Neural crest cell (in vitro differentiated cells): ENCODE data around the gene CDK3. TPM values are rescaled to one million over a fixed set of nuclear protein-coding genes. Genes with fewer than 3 reads are reported as not detected.

Experiments
- DNase-seq: peaks from one replicate; pipeline ENCODE4 v3.0.0; 2021; ENCODE audit warnings: low read depth, mixed read lengths, low spot score
- H3K27ac Mint-ChIP-seq: one replicate; pipeline ENCODE4 v1.8.0; 2021; ENCODE audit warnings: mild to moderate bottlenecking, mixed read lengths; ENCODE audit not compliant: unreplicated experiment
- H3K27me3 Mint-ChIP-seq: 2 replicates; pipeline ENCODE4 v1.8.0; 2021; ENCODE audit warnings: low read depth, mild to moderate bottlenecking, mixed read lengths
- H3K36me3 Mint-ChIP-seq: 2 replicates; pipeline ENCODE4 v1.8.0; 2021; ENCODE audit warnings: low read depth, mild to moderate bottlenecking, mixed read lengths
- H3K4me1 Mint-ChIP-seq: 2 replicates; pipeline ENCODE4 v1.8.0; 2021; ENCODE audit warnings: mixed read lengths
- H3K4me3 Mint-ChIP-seq: one replicate; pipeline ENCODE4 v1.8.0; 2021; ENCODE audit warnings: mild to moderate bottlenecking, mixed read lengths
- H3K9me3 Mint-ChIP-seq: 2 replicates; pipeline ENCODE4 v1.8.0; 2021; ENCODE audit warnings: mixed read lengths
- total RNA-seq: library from RNA; stranded (reverse); gene quantifications from 2 replicates; pipeline ENCODE4 v1.2.1, GENCODE V29; 2021
- TF ChIP-seq, protein P1 (sequence below): fragments of 200-600 bp; sonication (generic); conservative IDR thresholded peaks from 2 replicates; pipeline ENCODE4 v1.5.0; 2021; ENCODE audit warnings: antibody characterized with exemption, mild to moderate bottlenecking

CDK3 gene
- total RNA-seq, 1 donor from 2014 or later, result 7.9 TPM

DNA sequence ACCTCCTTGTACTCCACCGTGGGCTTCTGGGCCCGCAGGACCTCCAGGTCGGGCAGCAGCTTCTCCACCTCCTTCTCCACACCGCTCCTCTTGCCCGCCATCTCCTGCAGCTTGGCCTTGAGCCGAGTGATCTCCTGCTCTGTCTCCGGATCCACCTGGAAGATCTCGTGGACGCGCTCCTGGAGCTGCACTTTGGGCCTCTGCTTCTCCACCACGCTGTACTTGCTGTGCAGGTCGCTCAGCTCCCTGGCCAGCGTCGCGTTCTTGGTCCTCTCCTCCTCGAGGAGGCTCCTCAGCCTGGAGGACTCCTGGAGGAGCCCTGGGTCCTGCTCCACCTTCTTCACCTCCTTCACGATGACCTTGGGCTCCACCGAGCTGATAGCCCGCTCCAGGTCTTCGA lies 8.8 kb downstream of the CDK3 start:
- TF ChIP-seq, protein P1, sequence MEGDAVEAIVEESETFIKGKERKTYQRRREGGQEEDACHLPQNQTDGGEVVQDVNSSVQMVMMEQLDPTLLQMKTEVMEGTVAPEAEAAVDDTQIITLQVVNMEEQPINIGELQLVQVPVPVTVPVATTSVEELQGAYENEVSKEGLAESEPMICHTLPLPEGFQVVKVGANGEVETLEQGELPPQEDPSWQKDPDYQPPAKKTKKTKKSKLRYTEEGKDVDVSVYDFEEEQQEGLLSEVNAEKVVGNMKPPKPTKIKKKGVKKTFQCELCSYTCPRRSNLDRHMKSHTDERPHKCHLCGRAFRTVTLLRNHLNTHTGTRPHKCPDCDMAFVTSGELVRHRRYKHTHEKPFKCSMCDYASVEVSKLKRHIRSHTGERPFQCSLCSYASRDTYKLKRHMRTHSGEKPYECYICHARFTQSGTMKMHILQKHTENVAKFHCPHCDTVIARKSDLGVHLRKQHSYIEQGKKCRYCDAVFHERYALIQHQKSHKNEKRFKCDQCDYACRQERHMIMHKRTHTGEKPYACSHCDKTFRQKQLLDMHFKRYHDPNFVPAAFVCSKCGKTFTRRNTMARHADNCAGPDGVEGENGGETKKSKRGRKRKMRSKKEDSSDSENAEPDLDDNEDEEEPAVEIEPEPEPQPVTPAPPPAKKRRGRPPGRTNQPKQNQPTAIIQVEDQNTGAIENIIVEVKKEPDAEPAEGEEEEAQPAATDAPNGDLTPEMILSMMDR, result no peak
- no peak overlapping the region for H3K27ac Mint-ChIP-seq

DNA sequence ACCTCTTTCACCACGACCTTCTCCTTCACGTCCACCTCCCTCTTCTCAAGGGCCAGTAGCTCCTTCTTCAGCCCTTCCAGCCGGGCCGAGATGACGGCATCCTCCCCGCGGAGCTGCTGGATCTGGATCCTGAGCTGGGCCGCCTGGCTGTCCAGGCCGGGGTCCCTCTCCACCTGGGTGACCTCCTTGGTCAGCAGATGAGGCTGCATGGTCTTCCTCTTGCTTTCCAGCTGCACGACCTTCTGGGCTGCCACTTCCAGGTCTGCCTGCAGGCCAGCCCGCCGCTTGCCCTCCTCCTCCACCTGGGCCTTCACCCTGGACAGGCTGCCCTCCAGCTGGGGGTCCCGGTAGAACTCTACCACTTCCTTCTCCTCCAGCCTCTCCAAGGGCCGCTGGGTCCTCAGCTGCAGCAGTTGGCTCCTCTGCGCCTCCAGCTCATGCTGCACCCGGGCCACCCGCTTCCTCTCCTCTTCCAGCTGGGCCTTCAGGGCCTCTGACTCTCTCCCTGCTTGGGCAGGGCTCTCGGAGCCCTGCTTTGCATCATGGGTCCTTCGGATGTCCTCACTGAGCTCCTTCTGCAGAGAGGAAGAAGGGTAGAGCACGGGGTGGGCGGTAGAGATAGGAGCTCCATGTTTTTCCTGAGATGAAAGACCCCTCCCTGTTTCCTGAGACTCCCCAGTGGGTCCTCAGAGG lies 9.5 kb downstream of the CDK3 start:
- no peak overlapping the region for H3K27ac Mint-ChIP-seq
- H3K4me3 Mint-ChIP-seq, result no peak overlapping the region
- no peak for DNase-seq
- H3K4me1 Mint-ChIP-seq, result peaks cover 3% of the 10 kb centered on the region
- H3K9me3 Mint-ChIP-seq, result no peaks in the 10 kb centered on the region
- TF ChIP-seq, protein P1, result no peak
- H3K27me3 Mint-ChIP-seq, result no peaks in the 10 kb centered on the region
- no peaks in the 10 kb centered on the region for H3K36me3 Mint-ChIP-seq

More for the DNA sequence above, 8.8 kb downstream of the CDK3 start:
- no peaks in the 10 kb centered on the region for H3K27me3 Mint-ChIP-seq
- DNase-seq, result no peak
- peaks cover 3% of the 10 kb centered on the region for H3K4me1 Mint-ChIP-seq
- H3K36me3 Mint-ChIP-seq, result no peaks in the 10 kb centered on the region
- H3K9me3 Mint-ChIP-seq, result no peaks in the 10 kb centered on the region
- no peak overlapping the region for H3K4me3 Mint-ChIP-seq

DNA sequence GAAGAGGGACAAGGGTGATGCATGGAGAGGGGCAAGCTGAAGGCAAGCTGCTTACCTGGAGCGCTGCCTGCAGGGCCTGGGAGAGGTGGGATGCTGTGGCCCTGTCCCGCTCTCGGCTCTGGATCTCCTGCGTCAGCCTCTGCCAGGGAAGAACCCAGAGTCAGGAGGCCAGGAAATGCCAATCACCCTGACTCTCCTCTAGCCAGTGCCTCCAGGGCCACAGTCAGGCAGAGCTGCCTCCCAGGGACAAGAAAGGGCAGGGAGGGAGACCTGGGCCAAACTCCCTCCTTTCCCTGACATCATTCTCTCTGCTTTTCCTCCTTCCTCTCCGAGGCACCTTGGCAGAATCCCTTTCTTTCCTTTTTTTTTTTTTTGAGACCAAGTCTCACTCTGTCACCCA lies 11.3 kb downstream of the CDK3 start:
- H3K4me3 Mint-ChIP-seq, result no peak overlapping the region

DNA sequence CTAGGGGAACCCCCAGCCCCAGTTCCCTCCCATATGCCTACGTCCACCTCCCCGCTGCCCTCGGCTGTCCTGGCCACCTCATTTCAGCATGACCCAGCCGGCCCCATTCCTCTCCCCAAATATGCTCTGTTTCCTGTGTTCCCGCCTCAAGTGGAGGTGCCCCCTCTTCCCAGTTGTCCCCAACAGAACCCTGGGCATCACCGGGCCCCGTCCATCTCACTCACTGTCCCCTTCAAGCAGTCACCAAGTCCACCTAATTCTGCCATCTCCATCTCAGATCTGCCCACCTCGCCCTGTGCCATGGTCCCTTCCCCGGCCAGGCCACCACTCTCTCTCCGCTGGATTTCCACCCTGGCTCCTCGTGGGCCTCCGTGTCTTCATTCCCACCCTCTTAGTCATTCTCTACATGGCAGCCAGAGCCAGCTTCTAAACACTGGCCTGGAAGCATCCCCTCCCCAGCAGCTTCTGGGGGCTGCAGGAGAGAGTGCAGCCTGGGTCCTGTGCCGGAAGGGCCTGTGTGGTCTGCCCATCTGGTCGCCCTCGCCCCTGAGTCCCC lies 12.8 kb downstream of the CDK3 start:
- Mint-ChIP-seq H3K27ac (peak overlapping the region; percentile 88), H3K36me3 (no peaks in the 10 kb centered on the region), H3K4me3 (no peak overlapping the region), H3K4me1 (peaks cover 3% of the 10 kb centered on the region), H3K27me3 (no peaks in the 10 kb centered on the region), H3K9me3 (no peaks in the 10 kb centered on the region)
- DNase-seq, result no peak
- TF ChIP-seq, protein P1, result no peak

More for the DNA sequence above, 11.3 kb downstream of the CDK3 start:
- TF ChIP-seq, protein P1, result no peak
- no peak for DNase-seq
- H3K27ac Mint-ChIP-seq, result no peak overlapping the region
- H3K27me3 Mint-ChIP-seq, result no peaks in the 10 kb centered on the region
- peaks cover 3% of the 10 kb centered on the region for H3K4me1 Mint-ChIP-seq
- no peaks in the 10 kb centered on the region for H3K9me3 Mint-ChIP-seq
- no peaks in the 10 kb centered on the region for H3K36me3 Mint-ChIP-seq

DNA sequence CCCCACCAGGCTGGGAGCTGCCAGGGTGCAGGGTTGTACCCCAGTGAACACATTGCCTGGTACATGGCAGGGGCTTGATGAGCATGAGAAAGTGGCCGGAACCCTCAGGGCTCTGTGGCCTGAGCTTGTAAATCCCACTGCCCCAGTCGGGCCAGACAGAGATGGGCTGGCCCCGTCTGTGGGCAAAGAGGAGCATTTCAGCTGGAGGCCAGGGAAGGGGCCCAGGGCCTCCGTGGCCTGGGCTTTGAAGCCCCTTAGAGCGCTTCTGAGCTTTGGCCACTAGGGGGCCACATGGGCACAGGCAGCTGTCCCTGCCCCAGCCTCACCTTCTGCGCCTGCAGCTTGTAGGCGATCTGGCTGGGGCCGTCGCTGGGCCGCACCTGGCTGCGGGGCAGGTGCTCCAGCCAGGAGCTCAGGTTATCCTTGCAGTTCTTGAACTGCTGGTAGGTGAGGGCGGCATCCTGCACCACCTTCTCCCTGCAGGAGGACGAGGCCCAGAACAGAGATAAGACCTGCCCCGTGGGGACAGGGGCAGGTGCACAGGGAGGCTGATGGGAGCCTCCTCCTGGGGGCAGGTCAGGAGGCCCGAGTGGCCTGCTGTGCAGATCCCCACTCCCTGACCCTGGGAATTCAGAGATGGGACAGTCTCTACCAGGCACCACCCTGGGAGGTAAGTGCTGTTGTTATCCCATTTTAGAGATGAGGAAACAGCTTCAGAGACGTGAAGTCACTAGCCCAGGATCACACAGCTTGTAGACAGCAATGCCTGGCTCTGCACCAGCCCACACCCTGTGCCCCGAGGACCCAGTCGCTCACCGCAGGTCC lies 13.7 kb downstream of the CDK3 start:
- no peaks in the 10 kb centered on the region for H3K27me3 Mint-ChIP-seq
- no peaks in the 10 kb centered on the region for H3K36me3 Mint-ChIP-seq
- peak overlapping the region; percentile 12 for H3K27ac Mint-ChIP-seq
- peak; percentile 77 for DNase-seq
- no peaks in the 10 kb centered on the region for H3K9me3 Mint-ChIP-seq
- H3K4me1 Mint-ChIP-seq, result peaks cover 3% of the 10 kb centered on the region
- H3K4me3 Mint-ChIP-seq, result no peak overlapping the region
- TF ChIP-seq, protein P1, result peak; percentile 99
